Cardiac ventricle fibroblast (primary cell): ENCODE measurements around the gene AS3MT. TPM values are rescaled to one million over a fixed set of nuclear protein-coding genes. Genes with fewer than 3 reads are reported as not detected.

Source experiments
- total RNA-seq: library from RNA; depleted of rRNA; stranded (reverse); fragments of >200 nt; gene quantifications from 2 replicates; pipeline ENCODE4 v1.2.3, GENCODE V29; 2015

AS3MT gene, protein sequence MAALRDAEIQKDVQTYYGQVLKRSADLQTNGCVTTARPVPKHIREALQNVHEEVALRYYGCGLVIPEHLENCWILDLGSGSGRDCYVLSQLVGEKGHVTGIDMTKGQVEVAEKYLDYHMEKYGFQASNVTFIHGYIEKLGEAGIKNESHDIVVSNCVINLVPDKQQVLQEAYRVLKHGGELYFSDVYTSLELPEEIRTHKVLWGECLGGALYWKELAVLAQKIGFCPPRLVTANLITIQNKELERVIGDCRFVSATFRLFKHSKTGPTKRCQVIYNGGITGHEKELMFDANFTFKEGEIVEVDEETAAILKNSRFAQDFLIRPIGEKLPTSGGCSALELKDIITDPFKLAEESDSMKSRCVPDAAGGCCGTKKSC
- 0.59 TPM in 1 of 2 replicates, not detected in the other for total RNA-seq

DNA sequence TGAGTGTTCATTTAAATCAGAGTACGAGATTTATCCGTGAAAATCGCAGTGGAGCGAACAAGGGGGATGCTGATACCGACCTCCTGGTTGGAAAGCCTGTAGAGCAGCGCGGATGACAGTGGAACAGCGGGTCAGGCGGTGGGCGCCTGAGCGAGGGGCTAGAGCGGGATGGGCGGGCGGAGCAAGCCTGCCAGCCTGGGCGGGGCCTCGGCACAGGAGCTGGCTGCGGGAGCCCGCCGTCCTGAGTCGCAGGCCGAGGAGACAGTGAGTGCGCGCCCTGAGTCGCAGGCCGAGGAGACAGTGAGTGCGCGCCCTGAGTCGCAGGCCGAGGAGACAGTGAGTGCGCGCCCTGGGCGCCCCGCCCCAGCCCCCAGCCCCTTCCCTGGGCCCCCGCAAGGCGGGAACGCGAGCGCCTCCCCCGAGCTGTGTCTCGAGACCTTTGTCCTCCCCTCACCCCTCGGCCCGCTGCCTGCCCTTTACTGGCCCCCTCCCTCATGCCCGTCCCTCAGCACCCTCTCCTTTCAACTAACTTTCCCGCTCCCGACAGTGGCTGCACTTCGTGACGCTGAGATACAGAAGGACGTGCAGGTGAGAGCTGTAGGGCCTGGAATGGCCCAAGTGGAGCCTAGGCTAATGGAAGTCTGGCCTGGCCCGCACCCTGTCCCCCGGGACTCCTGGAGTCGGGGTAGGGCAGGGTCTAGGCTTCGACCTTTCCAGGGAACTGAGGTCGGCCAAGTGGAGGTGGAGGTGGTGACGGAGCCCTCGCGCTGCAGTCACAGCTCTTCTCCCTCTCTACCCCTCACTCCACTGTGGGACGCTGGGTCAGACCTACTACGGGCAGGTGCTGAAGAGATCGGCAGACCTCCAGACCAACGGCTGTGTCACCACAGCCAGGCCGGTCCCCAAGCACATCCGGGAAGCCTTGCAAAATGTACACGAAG lies at the start of gene AS3MT:
Gene AS3MT (plus strand): TSS at position 213 of the 941 bp plus-strand sequence. CDS start 123 bp downstream, at position 336.

DNA sequence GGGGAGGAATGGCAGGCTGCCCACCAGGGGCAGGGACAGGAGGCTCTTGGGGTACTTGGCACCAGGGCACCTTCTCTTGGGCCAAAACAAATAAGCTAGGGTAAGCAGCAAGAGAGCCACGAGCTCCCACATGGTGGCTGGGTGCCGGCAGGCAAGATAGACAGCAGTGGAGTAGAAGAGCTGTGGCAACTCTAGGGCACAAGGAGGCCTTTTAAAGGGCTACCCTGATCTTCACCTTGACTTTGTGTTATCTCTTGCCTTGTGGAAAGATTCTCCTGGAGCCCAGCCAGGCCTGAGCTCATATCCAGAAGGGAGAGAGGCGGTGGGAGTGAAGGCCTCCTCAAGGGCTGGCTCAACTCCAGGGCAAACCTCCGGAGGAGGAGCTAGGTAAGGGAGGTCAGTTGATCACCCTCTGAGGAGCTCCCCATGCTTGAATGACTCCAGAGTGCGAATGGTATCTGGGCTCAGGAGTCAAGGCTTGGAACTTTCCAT lies 32.0 kb upstream of the AS3MT start, which contains the start of gene CYP17A1:
Gene CYP17A1 (minus strand): TSS at position 184 of the 492 bp plus-strand sequence. CDS start 52 bp downstream, at position 132.

DNA sequence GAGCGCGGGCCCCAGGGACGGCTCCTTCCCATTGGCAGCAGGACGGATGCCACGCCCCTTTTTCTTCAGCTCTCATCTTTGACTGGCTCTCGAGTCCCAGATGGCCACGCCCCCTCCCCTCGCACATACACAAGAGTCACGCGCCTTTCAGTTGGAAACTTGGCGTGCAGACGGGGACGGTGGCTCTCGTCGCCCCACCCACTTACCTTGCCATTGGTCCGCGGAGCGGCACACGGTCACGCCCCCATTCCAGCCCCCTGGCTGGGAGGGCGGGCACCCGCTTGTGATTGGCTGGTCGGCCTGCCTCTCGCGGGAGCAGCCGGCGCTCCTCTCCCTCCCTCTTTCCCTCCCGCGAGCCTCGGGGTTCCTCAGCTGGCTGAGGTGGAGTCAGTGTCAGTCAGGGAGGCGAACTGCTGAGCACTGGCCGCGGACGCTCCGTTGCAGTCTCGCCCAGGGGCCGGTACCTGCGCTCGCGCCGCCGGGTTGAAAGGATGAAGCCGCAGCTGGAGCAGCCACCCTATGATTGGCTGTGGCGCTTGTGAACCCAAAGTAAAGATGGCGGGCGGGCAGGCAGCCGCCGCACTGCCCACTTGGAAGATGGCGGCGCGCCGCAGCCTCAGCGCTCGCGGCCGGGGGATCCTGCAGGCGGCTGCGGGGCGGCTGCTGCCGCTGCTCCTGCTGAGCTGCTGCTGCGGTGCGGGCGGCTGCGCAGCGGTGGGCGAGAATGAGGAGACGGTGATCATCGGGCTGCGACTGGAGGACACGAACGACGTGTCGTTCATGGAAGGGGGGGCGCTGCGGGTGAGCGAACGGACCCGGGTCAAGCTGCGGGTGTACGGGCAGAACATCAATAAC lies 48.9 kb downstream of the AS3MT start, which contains the start of gene CNNM2:
Gene CNNM2 (plus strand): TSS at position 333 of the 855 bp plus-strand sequence. CDS start 187 bp downstream, at position 520.

Other genes starting within 250 kb of the AS3MT start
- gene TRIM8, start 225.0 kb upstream of the AS3MT start, total RNA-seq, result 185 and 199 TPM in 2 replicates
- 5.3 and 7.2 TPM in 2 replicates for gene ARL3, start 155.1 kb upstream of the AS3MT start, total RNA-seq
- gene SFXN2, start 154.8 kb upstream of the AS3MT start, total RNA-seq, result 1.3 and 6.8 TPM in 2 replicates
- gene WBP1L, start 125.5 kb upstream of the AS3MT start, total RNA-seq, result 53.9 and 83.6 TPM in 2 replicates
- not detected in 2 replicates for gene CYP17A1, start 32.1 kb upstream of the AS3MT start, total RNA-seq
- gene BORCS7, start 15.2 kb upstream of the AS3MT start, total RNA-seq, result 8.2 and 17.5 TPM in 2 replicates
- 5.7 and 9.3 TPM in 2 replicates for gene CNNM2, start 48.8 kb downstream of the AS3MT start, total RNA-seq